Esophagus squamous epithelium (tissue), 5 donors: Measurements from ENCODE around the gene SAPCD2. TPM values are rescaled to one million over a fixed set of nuclear protein-coding genes. Genes with fewer than 3 reads are reported as not detected.

ENCODE experiments used
- DNase-seq: peaks from one replicate; lab custom pipeline; 2025; lab: John Stamatoyannopoulos, UW
- H3K27ac ChIP-seq, 4 donors: fragments of 200-600 bp; sonication (generic); one replicate each; pipeline ENCODE4 v1.5.1; 2016 to 2019; ENCODE audit warnings: mild to moderate bottlenecking in 1 of 4
- H3K27me3 ChIP-seq, 4 donors: fragments of 200-600 bp; sonication (generic); 1 replicate in 3 of 4; 2 replicates in 1 of 4; pipeline versions ENCODE4 v1.5.1 to v1.6.0; 2017 to 2021; ENCODE audit warnings: antibody characterized with exemption in 1 of 4
- H3K36me3 ChIP-seq, 3 donors: fragments of 200-600 bp; sonication (generic); one replicate each; pipeline ENCODE4 v1.5.1; 2016 to 2019
- H3K4me1 ChIP-seq, 3 donors: fragments of 200-600 bp; sonication (generic); one replicate each; pipeline ENCODE4 v1.5.1; 2017 to 2019
- H3K4me3 ChIP-seq, 4 donors: fragments of 200-600 bp; sonication (generic); 1 replicate in 3 of 4; 2 replicates in 1 of 4; pipeline ENCODE4 v1.5.1; 2016 to 2019; ENCODE audit warnings: mild to moderate bottlenecking in 2 of 4, moderate library complexity in 1 of 4
- H3K9me3 ChIP-seq, 3 donors: fragments of 200-600 bp; sonication (generic); one replicate each; pipeline ENCODE4 v1.5.1; 2016 to 2019
- CTCF ChIP-seq, 6 experiments: fragments of 450-650 bp in 4 of 6; fragments of 200-600 bp in 2 of 6; sonication (generic) in 2 of 6; IDR thresholded peaks; one replicate each; pipeline ENCODE4 v1.5.1; 2016 to 2019; ENCODE audit warnings: antibody characterized with exemption in 6 of 6, mild to moderate bottlenecking in 4 of 6, moderate library complexity in 4 of 6
- POLR2A ChIP-seq, 4 donors: fragments of 450-650 bp; IDR thresholded peaks; one replicate each; pipeline ENCODE4 v1.6.1; 2017; ENCODE audit warnings: antibody characterized with exemption in 4 of 4, mild to moderate bottlenecking in 4 of 4, moderate library complexity in 3 of 4
- WGBS, 2 donors: methylation state at CpG; one replicate each; pipeline ENCODE4 v1.1.5; 2018; 5-methylcytosine and 5-hydroxymethylcytosine counted together
- intact Hi-C: fragments of 100-400 bp; cut with DNase I; formaldehyde crosslinking; loops from one replicate; pipeline ENCODE4 v1.15.0; 2022
- total RNA-seq, 4 donors: library from RNA; depleted of rRNA; stranded (reverse); fragments of >200 nt; gene quantifications; one replicate each; pipeline ENCODE4 v1.1.0, GENCODE V29; 2016
- donor health status: DM: yes; HTN: yes; CAD: no.

The SAPCD2 gene
- total RNA-seq, 4 donors from 2014 or later = 8.2 to 21.2 (median 14.7) TPM

GRCh38 chr9:137068539-137069507 lies 1.5 kb downstream of the SAPCD2 start:
- WGBS, 2 donors = 90 to 91% methylated on average over 3 of the region's 17 CpGs
- Histone ChIP-seq H3K27ac (no peak overlapping the region), H3K36me3 (no peaks in the 10 kb centered on the region), H3K27me3 (peaks cover 0 to 23% (median 0%) of the 10 kb centered on the region in 4 donors), H3K4me3 (peak overlapping the region in 3 of 4 donors; percentile 34 to 79 (median 58)), H3K4me1 (peaks cover 22 to 59% (median 31%) of the 10 kb centered on the region in 3 donors), H3K9me3 (no peaks in the 10 kb centered on the region)
- no peak for DNase-seq
- intact Hi-C loops = no loop called here
- TF ChIP-seq CTCF (IDR thresholded peaks at IDR 0.05) (no peak), POLR2A (IDR thresholded peaks at IDR 0.05) (no peak)

GRCh38 chr9:137067860-137068538 lies 2.4 kb downstream of the SAPCD2 start:
- no peak overlapping the region for H3K27ac ChIP-seq
- peaks cover 24 to 64% (median 31%) of the 10 kb centered on the region in 3 donors for H3K4me1 ChIP-seq
- DNase-seq = no peak
- H3K9me3 ChIP-seq = no peaks in the 10 kb centered on the region
- H3K4me3 ChIP-seq = no peak overlapping the region
- 7 to 33% methylated on average over 3 to 8 of the region's 12 CpGs for WGBS, 2 donors
- H3K36me3 ChIP-seq = no peaks in the 10 kb centered on the region
- TF ChIP-seq CTCF (IDR thresholded peaks at IDR 0.05) = peak; percentile 70 to 89 (median 84)
- TF ChIP-seq POLR2A (IDR thresholded peaks at IDR 0.05) = no peak
- peaks cover 0 to 23% (median 0%) of the 10 kb centered on the region in 4 donors for H3K27me3 ChIP-seq
- intact Hi-C loops = no loop called here

GRCh38 chr9:137066096-137066861 lies 4.1 kb downstream of the SAPCD2 start:
- peaks cover 0 to 23% (median 0%) of the 10 kb centered on the region in 4 donors for H3K27me3 ChIP-seq
- H3K36me3 ChIP-seq = no peaks in the 10 kb centered on the region
- intact Hi-C loops = no loop called here
- no peak overlapping the region for H3K4me3 ChIP-seq
- H3K9me3 ChIP-seq = no peaks in the 10 kb centered on the region
- no peak for TF ChIP-seq CTCF (IDR thresholded peaks at IDR 0.05)
- no peak for TF ChIP-seq POLR2A (IDR thresholded peaks at IDR 0.05)
- 84% methylated on average over 23 of the region's 26 CpGs; no CpG with 5 or more reads in 1 of the 2 donors for WGBS, 2 donors
- H3K27ac ChIP-seq = no peak overlapping the region
- H3K4me1 ChIP-seq = peaks cover 23 to 68% (median 28%) of the 10 kb centered on the region in 3 donors
- DNase-seq = no peak

GRCh38 chr9:137065336-137065967 lies 4.9 kb downstream of the SAPCD2 start:
- Histone ChIP-seq H3K36me3 (no peaks in the 10 kb centered on the region), H3K4me3 (no peak overlapping the region), H3K9me3 (no peaks in the 10 kb centered on the region), H3K27ac (no peak overlapping the region), H3K4me1 (peaks cover 15 to 60% (median 21%) of the 10 kb centered on the region in 3 donors), H3K27me3 (peaks cover 0 to 23% (median 0%) of the 10 kb centered on the region in 4 donors)
- no peak for TF ChIP-seq POLR2A (IDR thresholded peaks at IDR 0.05)
- TF ChIP-seq CTCF (IDR thresholded peaks at IDR 0.05) = no peak
- intact Hi-C loops = no loop called here
- DNase-seq = no peak
- WGBS, 2 donors = 79 to 81% methylated on average over 4 to 13 of the region's 23 CpGs
